Fibroblast of lung (primary cell): ENCODE data around the gene SLC1A7. TPM values are rescaled to one million over a fixed set of nuclear protein-coding genes. Genes with fewer than 3 reads are reported as not detected.

Experiments
- DNase-seq, 2 donors: peaks; one replicate each; pipeline versions ENCODE4 v3.0.0 to v3.0.0-alpha.2; 2010; ENCODE audit warnings: low read depth in 2 of 2
- H2AFZ ChIP-seq: 2 replicates; pipeline ENCODE4 v1.5.1; 2012; ENCODE audit warnings: low read length, control low read depth, inconsistent platforms
- H3K27ac ChIP-seq: 2 replicates; pipeline ENCODE4 v1.5.1; 2011; ENCODE audit warnings: low read length, control low read depth; ENCODE audit not compliant: insufficient read depth
- H3K27me3 ChIP-seq: 2 replicates; pipeline ENCODE4 v1.5.1; 2011; ENCODE audit warnings: mild to moderate bottlenecking, low read length; ENCODE audit not compliant: control insufficient read depth, insufficient read depth
- H3K36me3 ChIP-seq: 2 replicates; pipeline ENCODE4 v1.5.1; 2011; ENCODE audit warnings: low read length; ENCODE audit not compliant: control insufficient read depth, insufficient read depth
- H3K4me1 ChIP-seq: 2 replicates; pipeline ENCODE4 v1.5.1; 2011; ENCODE audit warnings: low read length; ENCODE audit not compliant: control insufficient read depth, insufficient read depth; ENCODE audit errors: extremely low read depth
- H3K4me2 ChIP-seq: 2 replicates; pipeline ENCODE4 v1.5.1; 2011; ENCODE audit warnings: low read length, control low read depth; ENCODE audit not compliant: insufficient read depth; ENCODE audit errors: extremely low read depth
- H3K4me3 ChIP-seq, 4 experiments: fragments of 200-600 bp in 1 of 4; sonication (generic) in 1 of 4; replicated peaks in 1 of 4; 2 replicates each; pipeline ENCODE4 v1.5.1; 2011 to 2016; ENCODE audit warnings: low read length in 4 of 4, low read depth in 3 of 4, mild to moderate bottlenecking in 3 of 4, control low read depth in 2 of 4, inconsistent platforms in 1 of 4, mixed read lengths in 1 of 4; ENCODE audit not compliant: insufficient read depth in 1 of 4; ENCODE audit errors: control extremely low read depth in 1 of 4
- H3K79me2 ChIP-seq: 2 replicates; pipeline ENCODE4 v1.5.1; 2012; ENCODE audit warnings: mild to moderate bottlenecking, low read length, inconsistent platforms; ENCODE audit not compliant: control insufficient read depth, insufficient read depth
- H3K9ac ChIP-seq: 2 replicates; pipeline ENCODE4 v1.5.1; 2011; ENCODE audit warnings: mild to moderate bottlenecking, low read length, control low read depth; ENCODE audit not compliant: insufficient read depth
- H3K9me3 ChIP-seq: 2 replicates; pipeline ENCODE4 v1.5.1; 2012; ENCODE audit warnings: low read depth, low read length; ENCODE audit not compliant: control insufficient read depth, insufficient read depth
- H4K20me1 ChIP-seq: 2 replicates; pipeline ENCODE4 v1.5.1; 2011; ENCODE audit warnings: low read length; ENCODE audit not compliant: control insufficient read depth, insufficient read depth; ENCODE audit errors: extremely low read depth
- EZH2 ChIP-seq: IDR thresholded peaks from 2 replicates; pipeline ENCODE4 v1.5.1; 2012; ENCODE audit warnings: low read length, control low read depth, mild to moderate bottlenecking; ENCODE audit errors: missing control alignments
- polyA minus RNA-seq: library from RNA; depleted of rRNA, polyadenylated mRNA; stranded (reverse); fragments of >200 nt; gene quantifications from 2 replicates; pipeline ENCODE4 v1.2.3, GENCODE V29; 2011; ENCODE audit warnings: low replicate concordance
- polyA plus RNA-seq, 2 donors: library from polyadenylated mRNA; depleted of rRNA in 1 of 2; stranded (reverse) in 1 of 2; unstranded in 1 of 2; fragments of >200 nt; gene quantifications; 2 replicates each; pipeline ENCODE4 v1.2.1, GENCODE V29; 2011 to 2012; ENCODE audit warnings: missing spikeins in 1 of 2
- total RNA-seq: library from RNA; depleted of rRNA; stranded (reverse); fragments of >200 nt; gene quantifications from 2 replicates; pipeline ENCODE4 v1.2.1, GENCODE V29; 2014
- TF ChIP-seq, protein P1 (sequence below), 2 donors: IDR thresholded peaks in 1 of 2; conservative IDR thresholded peaks in 1 of 2; 1 replicate in 1 of 2; 2 replicates in 1 of 2; pipeline ENCODE4 v1.5.1; 2011 to 2012; ENCODE audit warnings: low read length in 2 of 2, control low read depth in 1 of 2, inconsistent platforms in 1 of 2, low read depth in 1 of 2, mild to moderate bottlenecking in 1 of 2

The SLC1A7 gene
- total RNA-seq, result 0.26 and 0.33 TPM in 2 replicates
- polyA plus RNA-seq, result 0.09 and 0.15 TPM in 2 replicates
- polyA plus RNA-seq (2012), result 0.58 and 1.0 TPM in 2 replicates
- polyA minus RNA-seq, result 1.9 TPM in 1 of 2 replicates, not detected in the other

DNA sequence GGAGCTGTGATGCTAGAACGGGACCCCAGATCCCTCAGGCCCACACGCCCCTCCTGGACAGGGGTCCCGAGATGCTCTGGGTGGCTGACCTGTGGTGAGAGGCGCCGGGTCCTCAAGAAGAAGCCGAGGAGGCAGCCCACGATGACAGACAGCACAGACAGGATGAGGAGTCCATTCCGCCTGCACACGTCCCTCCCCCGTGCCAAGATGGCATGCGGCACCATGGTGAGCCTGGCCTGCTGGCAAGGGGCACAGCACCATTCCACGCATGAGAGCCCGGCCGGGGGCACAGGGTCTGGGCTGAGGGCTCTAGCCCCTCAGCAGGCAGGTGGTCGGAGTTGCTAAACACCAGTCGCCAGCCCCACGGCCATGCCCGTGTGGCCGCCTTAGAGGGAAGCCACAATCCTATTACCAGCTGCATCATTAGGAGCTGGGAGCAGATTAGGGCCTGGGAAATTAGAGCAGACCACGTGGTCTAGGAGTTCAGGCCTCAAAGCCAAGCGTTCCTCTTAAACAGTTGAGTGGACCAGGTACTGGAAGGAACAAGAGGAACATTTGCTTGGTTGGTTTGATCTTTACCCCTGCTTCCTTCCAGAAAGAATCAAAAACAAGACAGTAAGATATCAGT, at the start of gene SLC1A7:
TSS of gene SLC1A7 (minus strand) at position 413 of the 628 bp plus-strand sequence. CDS start at position 224, 189 bp downstream.
- Histone ChIP-seq H2AFZ (no peak within 1 kb of the TSS), H3K9ac (no peak within 1 kb of the TSS), H3K79me2 (no peaks in the 10 kb centered on the region), H3K4me3 (no peak within 1 kb of the TSS), H3K9me3 (no peaks in the 10 kb centered on the region), H4K20me1 (no peaks in the 10 kb centered on the region), H3K36me3 (no peaks in the 10 kb centered on the region), H3K27ac (no peak within 1 kb of the TSS), H3K27me3 (no peaks in the 10 kb centered on the region), H3K4me2 (no peak within 1 kb of the TSS), H3K4me1 (peaks cover 28% of the 10 kb centered on the region)
- DNase-seq, result no peak
- TF ChIP-seq, protein P1, sequence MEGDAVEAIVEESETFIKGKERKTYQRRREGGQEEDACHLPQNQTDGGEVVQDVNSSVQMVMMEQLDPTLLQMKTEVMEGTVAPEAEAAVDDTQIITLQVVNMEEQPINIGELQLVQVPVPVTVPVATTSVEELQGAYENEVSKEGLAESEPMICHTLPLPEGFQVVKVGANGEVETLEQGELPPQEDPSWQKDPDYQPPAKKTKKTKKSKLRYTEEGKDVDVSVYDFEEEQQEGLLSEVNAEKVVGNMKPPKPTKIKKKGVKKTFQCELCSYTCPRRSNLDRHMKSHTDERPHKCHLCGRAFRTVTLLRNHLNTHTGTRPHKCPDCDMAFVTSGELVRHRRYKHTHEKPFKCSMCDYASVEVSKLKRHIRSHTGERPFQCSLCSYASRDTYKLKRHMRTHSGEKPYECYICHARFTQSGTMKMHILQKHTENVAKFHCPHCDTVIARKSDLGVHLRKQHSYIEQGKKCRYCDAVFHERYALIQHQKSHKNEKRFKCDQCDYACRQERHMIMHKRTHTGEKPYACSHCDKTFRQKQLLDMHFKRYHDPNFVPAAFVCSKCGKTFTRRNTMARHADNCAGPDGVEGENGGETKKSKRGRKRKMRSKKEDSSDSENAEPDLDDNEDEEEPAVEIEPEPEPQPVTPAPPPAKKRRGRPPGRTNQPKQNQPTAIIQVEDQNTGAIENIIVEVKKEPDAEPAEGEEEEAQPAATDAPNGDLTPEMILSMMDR (conservative IDR thresholded peaks at IDR 0.05 in 1 of 2, IDR thresholded peaks at IDR 0.05 in 1 of 2; ENCODE audit: low read depth in 1 of 2, low read length in 2 of 2), result no peak
- no peak for TF ChIP-seq EZH2

DNA sequence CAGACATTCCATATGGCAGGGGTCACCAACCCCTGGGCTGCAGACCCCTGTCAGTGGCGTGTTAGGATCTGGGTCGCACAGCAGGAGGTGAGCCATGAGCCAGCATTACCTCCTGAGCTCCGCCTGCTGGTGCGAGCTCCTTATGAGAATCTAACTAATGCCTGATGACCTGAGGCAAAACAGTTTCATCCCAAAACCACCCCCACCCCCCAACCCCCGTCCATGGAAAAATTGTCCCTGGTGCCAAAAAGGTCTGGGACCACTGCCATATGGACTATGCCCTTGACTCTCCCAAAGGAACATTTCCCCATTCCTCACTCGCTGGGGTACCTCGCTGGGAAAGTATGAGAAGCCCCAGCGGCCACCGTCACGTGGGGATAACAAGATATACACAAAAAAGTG, 47.8 kb upstream of the SLC1A7 start:
- Histone ChIP-seq H3K4me3 (no peak overlapping the region), H3K4me1 (peaks cover 6% of the 10 kb centered on the region), H3K27me3 (no peaks in the 10 kb centered on the region), H3K36me3 (no peaks in the 10 kb centered on the region), H3K4me2 (no peak overlapping the region), H3K27ac (no peak overlapping the region), H4K20me1 (no peaks in the 10 kb centered on the region), H3K9ac (no peak overlapping the region), H2AFZ (no peak overlapping the region), H3K9me3 (no peaks in the 10 kb centered on the region), H3K79me2 (no peaks in the 10 kb centered on the region)
- no peak for DNase-seq
- TF ChIP-seq, protein P1 (conservative IDR thresholded peaks at IDR 0.05 in 1 of 2, IDR thresholded peaks at IDR 0.05 in 1 of 2; ENCODE audit: low read depth in 1 of 2, low read length in 2 of 2), result no peak
- TF ChIP-seq EZH2, result no peak

DNA sequence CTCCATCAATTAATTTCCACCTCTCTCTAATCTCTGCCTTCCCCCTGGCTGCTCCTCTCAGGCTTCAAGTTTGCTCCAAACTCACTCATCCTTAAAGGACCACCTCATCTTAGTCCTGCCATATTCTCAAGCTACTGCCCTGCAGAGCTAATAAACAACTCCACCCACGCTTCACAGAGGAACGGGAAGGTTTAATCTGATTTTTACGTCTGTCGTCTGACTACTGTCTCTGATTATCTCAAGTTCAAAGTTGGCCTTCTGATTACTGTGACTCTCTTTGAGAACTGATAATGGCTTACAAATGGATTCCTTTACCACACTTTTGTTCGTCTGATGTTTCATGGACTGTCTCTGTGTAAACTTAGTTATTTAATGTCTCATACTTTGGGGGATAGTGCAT, 46.6 kb upstream of the SLC1A7 start:
- Histone ChIP-seq H3K27ac (no peak overlapping the region), H3K4me3 (no peak overlapping the region), H3K27me3 (no peaks in the 10 kb centered on the region), H3K4me1 (peaks cover 11% of the 10 kb centered on the region), H3K36me3 (no peaks in the 10 kb centered on the region), H4K20me1 (no peaks in the 10 kb centered on the region), H3K4me2 (no peak overlapping the region), H3K79me2 (no peaks in the 10 kb centered on the region), H2AFZ (peak overlapping the region; percentile 21), H3K9ac (no peak overlapping the region), H3K9me3 (no peaks in the 10 kb centered on the region)
- no peak for DNase-seq
- no peak for TF ChIP-seq EZH2
- TF ChIP-seq, protein P1 (conservative IDR thresholded peaks at IDR 0.05 in 1 of 2, IDR thresholded peaks at IDR 0.05 in 1 of 2; ENCODE audit: low read depth in 1 of 2, low read length in 2 of 2), result no peak
